Hepatocyte (in vitro differentiated cells): ENCODE data around the gene OVOL2. TPM values are rescaled to one million over a fixed set of nuclear protein-coding genes. Genes with fewer than 3 reads are reported as not detected.

Experiments
- DNase-seq: peaks from one replicate; pipeline ENCODE4 v3.0.0-alpha.2; 2016; ENCODE audit warnings: low spot score
- H2AFZ ChIP-seq: fragments of 200-600 bp; sonication (generic); 2 replicates; pipeline ENCODE4 v1.6.0; 2016; ENCODE audit warnings: antibody characterized with exemption, mild to moderate bottlenecking
- H3K27ac ChIP-seq: fragments of 200-600 bp; sonication (generic); 2 replicates; pipeline ENCODE4 v1.5.1; 2016; ENCODE audit warnings: mild to moderate bottlenecking
- H3K27me3 ChIP-seq: fragments of 200-600 bp; sonication (generic); 2 replicates; pipeline ENCODE4 v1.6.1; 2016
- H3K36me3 ChIP-seq: fragments of 200-600 bp; sonication (generic); replicated peaks from 2 replicates; pipeline ENCODE4 v1.5.1; 2016; ENCODE audit warnings: low read depth; ENCODE audit not compliant: insufficient read depth
- H3K4me1 ChIP-seq: fragments of 200-600 bp; sonication (generic); 2 replicates; pipeline ENCODE4 v1.5.1; 2016; ENCODE audit warnings: mild to moderate bottlenecking, moderate library complexity; ENCODE audit not compliant: insufficient read depth
- H3K4me2 ChIP-seq: fragments of 200-600 bp; sonication (generic); 2 replicates; pipeline ENCODE4 v1.6.0; 2016
- H3K4me3 ChIP-seq: fragments of 200-600 bp; sonication (generic); 2 replicates; pipeline ENCODE4 v1.5.1; 2016; ENCODE audit warnings: mild to moderate bottlenecking
- H3K79me2 ChIP-seq: fragments of 200-600 bp; sonication (generic); 2 replicates; pipeline ENCODE4 v1.6.0; 2017; ENCODE audit warnings: mild to moderate bottlenecking
- H3K9me2 ChIP-seq: fragments of 200-600 bp; sonication (generic); replicated peaks from 2 replicates; pipeline ENCODE4 v1.6.0; 2017; ENCODE audit warnings: mild to moderate bottlenecking; ENCODE audit not compliant: insufficient read depth
- H3K9me3 ChIP-seq: fragments of 200-600 bp; sonication (generic); 2 replicates; pipeline ENCODE4 v1.5.1; 2016; ENCODE audit warnings: low read depth, mild to moderate bottlenecking
- H4K20me1 ChIP-seq: fragments of 200-600 bp; sonication (generic); 2 replicates; pipeline ENCODE4 v1.6.0; 2016; ENCODE audit warnings: mild to moderate bottlenecking; ENCODE audit not compliant: insufficient read depth, poor library complexity, severe bottlenecking
- CTCF ChIP-seq: fragments of 200-600 bp; sonication (generic); IDR thresholded peaks from 2 replicates; pipeline ENCODE4 v1.5.1; 2016; ENCODE audit warnings: antibody characterized with exemption, mild to moderate bottlenecking; ENCODE audit not compliant: poor library complexity
- EZH2 ChIP-seq: fragments of 200-600 bp; sonication (generic); IDR thresholded peaks from 2 replicates; pipeline ENCODE4 v1.6.1; 2016; ENCODE audit warnings: antibody characterized with exemption, mild to moderate bottlenecking, borderline replicate concordance
- EZH2phosphoT487 ChIP-seq: fragments of 200-600 bp; sonication (generic); IDR thresholded peaks from one replicate; pipeline ENCODE4 v1.6.1; 2018; ENCODE audit warnings: antibody characterized with exemption, mild to moderate bottlenecking, low read depth, moderate library complexity; ENCODE audit not compliant: unreplicated experiment, severe bottlenecking
- WGBS: methylation state at CpG from one replicate; pipeline ENCODE4 v1.1.6; 2016; ENCODE audit warnings: low lambda C conversion rate; ENCODE audit errors: missing lambda C conversion rate; 5-methylcytosine and 5-hydroxymethylcytosine counted together
- polyA plus RNA-seq: library from polyadenylated mRNA; unstranded; fragments of >200 nt; fragmentation: Nextera tagmentation; extraction: Ambion mirVana; gene quantifications from 2 replicates; pipeline ENCODE4 v1.2.1, GENCODE V29; 2016
- total RNA-seq: library from RNA; depleted of rRNA; stranded (reverse); fragments of >200 nt; gene quantifications from 2 replicates; pipeline ENCODE4 v1.2.3, GENCODE V29; 2014

OVOL2 gene
- total and polyA plus RNA-seq, 2 experiments from 2014 or later, result 1.4 to 1.9 TPM

GRCh38 chr20:18009116-18009515, 48.6 kb downstream of the OVOL2 start:
- peaks cover 35% of the 10 kb centered on the region for H3K4me1 ChIP-seq
- no peaks in the 10 kb centered on the region for H4K20me1 ChIP-seq
- no peaks in the 10 kb centered on the region for H3K79me2 ChIP-seq
- no peak for TF ChIP-seq CTCF
- no peak for TF ChIP-seq EZH2
- TF ChIP-seq EZH2phosphoT487, result no peak
- no peak overlapping the region for H3K4me3 ChIP-seq
- no peak for DNase-seq
- no peak overlapping the region for H3K27ac ChIP-seq
- H3K9me3 ChIP-seq, result no peaks in the 10 kb centered on the region
- H2AFZ ChIP-seq, result no peak overlapping the region
- H3K4me2 ChIP-seq, result no peak overlapping the region
- WGBS, result 90% methylated on average over 7 of the region's 7 CpGs
- no peaks in the 10 kb centered on the region for H3K36me3 ChIP-seq
- H3K27me3 ChIP-seq, result no peaks in the 10 kb centered on the region
- no peaks in the 10 kb centered on the region for H3K9me2 ChIP-seq

GRCh38 chr20:18007534-18008292, 50.0 kb downstream of the OVOL2 start:
- WGBS, result 74% methylated on average over 19 of the region's 19 CpGs
- TF ChIP-seq EZH2phosphoT487, result no peak
- TF ChIP-seq EZH2, result no peak
- TF ChIP-seq CTCF, result no peak
- H3K36me3 ChIP-seq, result no peaks in the 10 kb centered on the region
- no peak overlapping the region for H3K4me2 ChIP-seq
- H3K4me1 ChIP-seq, result peaks cover 41% of the 10 kb centered on the region
- H3K79me2 ChIP-seq, result no peaks in the 10 kb centered on the region
- no peak overlapping the region for H2AFZ ChIP-seq
- no peak overlapping the region for H3K4me3 ChIP-seq
- H4K20me1 ChIP-seq, result no peaks in the 10 kb centered on the region
- H3K9me2 ChIP-seq, result no peaks in the 10 kb centered on the region
- H3K27me3 ChIP-seq, result no peaks in the 10 kb centered on the region
- no peaks in the 10 kb centered on the region for H3K9me3 ChIP-seq
- no peak overlapping the region for H3K27ac ChIP-seq
- no peak for DNase-seq

GRCh38 chr20:18006684-18007083, 51.0 kb downstream of the OVOL2 start:
- Histone ChIP-seq H2AFZ (no peak overlapping the region), H3K9me2 (no peaks in the 10 kb centered on the region), H3K79me2 (no peaks in the 10 kb centered on the region), H4K20me1 (no peaks in the 10 kb centered on the region), H3K4me2 (no peak overlapping the region), H3K27me3 (no peaks in the 10 kb centered on the region), H3K4me1 (peaks cover 41% of the 10 kb centered on the region), H3K4me3 (no peak overlapping the region), H3K9me3 (no peaks in the 10 kb centered on the region), H3K27ac (peak overlapping the region; percentile 28), H3K36me3 (no peaks in the 10 kb centered on the region)
- WGBS, result 66% methylated on average over 7 of the region's 7 CpGs
- DNase-seq, result no peak
- no peak for TF ChIP-seq EZH2
- TF ChIP-seq CTCF, result no peak
